Activated naive CD8-positive, alpha-beta T cell (primary cell): ENCODE measurements around the gene EIF4G2.

ENCODE experiments used
- H3K27ac Mint-ChIP-seq: one replicate; pipeline ENCODE4 v1.8.0; 2021; ENCODE audit warnings: mixed read lengths
- H3K27me3 Mint-ChIP-seq: one replicate; pipeline ENCODE4 v1.8.0; 2021; ENCODE audit warnings: mixed read lengths
- H3K36me3 Mint-ChIP-seq: one replicate; pipeline ENCODE4 v1.8.0; 2021; ENCODE audit warnings: mixed read lengths
- H3K4me1 Mint-ChIP-seq: one replicate; pipeline ENCODE4 v1.8.0; 2021; ENCODE audit warnings: low read depth, mixed read lengths
- H3K4me3 Mint-ChIP-seq: one replicate; pipeline ENCODE4 v1.8.0; 2021; ENCODE audit warnings: mild to moderate bottlenecking, mixed read lengths
- H3K9me3 Mint-ChIP-seq: one replicate; pipeline ENCODE4 v1.8.0; 2021; ENCODE audit warnings: low read depth, mixed read lengths

EIF4G2 gene

GRCh38 chr11:10770626-10771254, 38.0 kb downstream of the EIF4G2 start:
- H3K27me3 Mint-ChIP-seq: no peaks in the 10 kb centered on the region
- no peak overlapping the region for H3K4me3 Mint-ChIP-seq
- H3K4me1 Mint-ChIP-seq: no peaks in the 10 kb centered on the region
- peaks cover 19% of the 10 kb centered on the region for H3K36me3 Mint-ChIP-seq
- no peak overlapping the region for H3K27ac Mint-ChIP-seq
- H3K9me3 Mint-ChIP-seq: no peaks in the 10 kb centered on the region

- H3K36me3 Mint-ChIP-seq: peaks cover 19% of the 10 kb centered on the region
- no peaks in the 10 kb centered on the region for H3K4me1 Mint-ChIP-seq
- H3K27ac Mint-ChIP-seq: no peak overlapping the region
- H3K4me3 Mint-ChIP-seq: no peak overlapping the region
- no peaks in the 10 kb centered on the region for H3K27me3 Mint-ChIP-seq
- H3K9me3 Mint-ChIP-seq: no peaks in the 10 kb centered on the region
These were observed 44.3 kb downstream of the EIF4G2 start for GRCh38 chr11:10764412-10764811.

GRCh38 chr11:10763766-10764165, 45.0 kb downstream of the EIF4G2 start:
- Mint-ChIP-seq H3K27me3 (no peaks in the 10 kb centered on the region), H3K27ac (peak overlapping the region; percentile 10)

GRCh38 chr11:10762913-10763421, 45.8 kb downstream of the EIF4G2 start:
- Mint-ChIP-seq H3K27ac (no peak overlapping the region), H3K36me3 (peaks cover 17% of the 10 kb centered on the region), H3K27me3 (no peaks in the 10 kb centered on the region), H3K9me3 (no peaks in the 10 kb centered on the region), H3K4me3 (no peak overlapping the region), H3K4me1 (no peaks in the 10 kb centered on the region)

More at GRCh38 chr11:10763766-10764165, 45.0 kb downstream of the EIF4G2 start:
- peaks cover 17% of the 10 kb centered on the region for H3K36me3 Mint-ChIP-seq
- H3K4me1 Mint-ChIP-seq: no peaks in the 10 kb centered on the region
- H3K9me3 Mint-ChIP-seq: no peaks in the 10 kb centered on the region
- no peak overlapping the region for H3K4me3 Mint-ChIP-seq

GRCh38 chr11:10762185-10762584, 46.5 kb downstream of the EIF4G2 start:
- Mint-ChIP-seq H3K27me3 (no peaks in the 10 kb centered on the region), H3K4me3 (no peak overlapping the region), H3K9me3 (no peaks in the 10 kb centered on the region), H3K4me1 (no peaks in the 10 kb centered on the region), H3K27ac (no peak overlapping the region), H3K36me3 (peaks cover 17% of the 10 kb centered on the region)

- H3K9me3 Mint-ChIP-seq: no peaks in the 10 kb centered on the region
- no peaks in the 10 kb centered on the region for H3K27me3 Mint-ChIP-seq
- peaks cover 12% of the 10 kb centered on the region for H3K36me3 Mint-ChIP-seq
- H3K4me1 Mint-ChIP-seq: no peaks in the 10 kb centered on the region
- H3K27ac Mint-ChIP-seq: no peak overlapping the region
- no peak overlapping the region for H3K4me3 Mint-ChIP-seq
These were observed 47.5 kb downstream of the EIF4G2 start for GRCh38 chr11:10761085-10761698.

GRCh38 chr11:10758957-10759356, 49.8 kb downstream of the EIF4G2 start:
- peaks cover 19% of the 10 kb centered on the region for H3K36me3 Mint-ChIP-seq
- H3K27ac Mint-ChIP-seq: no peak overlapping the region
- H3K27me3 Mint-ChIP-seq: no peaks in the 10 kb centered on the region
- H3K9me3 Mint-ChIP-seq: no peaks in the 10 kb centered on the region
- H3K4me3 Mint-ChIP-seq: no peak overlapping the region
- H3K4me1 Mint-ChIP-seq: peaks cover 3% of the 10 kb centered on the region

GRCh38 chr11:10752486-10752885, 56.2 kb downstream of the EIF4G2 start:
- Mint-ChIP-seq H3K9me3 (no peaks in the 10 kb centered on the region), H3K4me3 (peak overlapping the region; percentile 96), H3K27me3 (no peaks in the 10 kb centered on the region), H3K4me1 (peaks cover 24% of the 10 kb centered on the region), H3K27ac (no peak overlapping the region), H3K36me3 (peaks cover 9% of the 10 kb centered on the region)

- Mint-ChIP-seq H3K27me3 (no peaks in the 10 kb centered on the region), H3K4me1 (peaks cover 24% of the 10 kb centered on the region), H3K4me3 (peak overlapping the region; percentile 96), H3K36me3 (peaks cover 9% of the 10 kb centered on the region), H3K27ac (peak overlapping the region; percentile 92), H3K9me3 (no peaks in the 10 kb centered on the region)
These were observed 56.7 kb downstream of the EIF4G2 start for GRCh38 chr11:10752061-10752460.

GRCh38 chr11:10751581-10751940, 57.2 kb downstream of the EIF4G2 start:
- Mint-ChIP-seq H3K4me1 (peaks cover 24% of the 10 kb centered on the region), H3K27me3 (no peaks in the 10 kb centered on the region), H3K4me3 (peak overlapping the region; percentile 96), H3K9me3 (no peaks in the 10 kb centered on the region), H3K27ac (peak overlapping the region; percentile 92), H3K36me3 (peaks cover 9% of the 10 kb centered on the region)

GRCh38 chr11:10750838-10751580, 57.7 kb downstream of the EIF4G2 start, which contains the start of gene CTR9:
CTR9 (plus strand) TSS chr11:10751246; CDS start chr11:10751413, 167 bp downstream.
- H3K27ac Mint-ChIP-seq: peak within 1 kb of the TSS; percentile 92
- no peaks in the 10 kb centered on the region for H3K27me3 Mint-ChIP-seq
- H3K9me3 Mint-ChIP-seq: no peaks in the 10 kb centered on the region
- peaks cover 9% of the 10 kb centered on the region for H3K36me3 Mint-ChIP-seq
- peaks cover 24% of the 10 kb centered on the region for H3K4me1 Mint-ChIP-seq
- H3K4me3 Mint-ChIP-seq: peak within 1 kb of the TSS; percentile 96

GRCh38 chr11:10749476-10749875, 59.2 kb downstream of the EIF4G2 start:
- Mint-ChIP-seq H3K27ac (peak overlapping the region; percentile 16), H3K9me3 (no peaks in the 10 kb centered on the region), H3K36me3 (no peaks in the 10 kb centered on the region), H3K4me3 (peak overlapping the region; percentile 18), H3K27me3 (no peaks in the 10 kb centered on the region), H3K4me1 (peaks cover 23% of the 10 kb centered on the region)

- Mint-ChIP-seq H3K36me3 (no peaks in the 10 kb centered on the region), H3K27ac (no peak overlapping the region), H3K27me3 (no peaks in the 10 kb centered on the region), H3K4me3 (no peak overlapping the region), H3K4me1 (peaks cover 33% of the 10 kb centered on the region), H3K9me3 (no peaks in the 10 kb centered on the region)
These were observed 61.0 kb downstream of the EIF4G2 start for GRCh38 chr11:10747733-10748132.
